ENCODE data around the gene TPK1. TPM values are rescaled to one million over a fixed set of nuclear protein-coding genes. Genes with fewer than 3 reads are reported as not detected.

Gene TPK1
- total and polyA plus RNA-seq, 2 of the 4 experiments (the other 2 are of a cell fraction), result 0.38 to 1.8 TPM

DNA sequence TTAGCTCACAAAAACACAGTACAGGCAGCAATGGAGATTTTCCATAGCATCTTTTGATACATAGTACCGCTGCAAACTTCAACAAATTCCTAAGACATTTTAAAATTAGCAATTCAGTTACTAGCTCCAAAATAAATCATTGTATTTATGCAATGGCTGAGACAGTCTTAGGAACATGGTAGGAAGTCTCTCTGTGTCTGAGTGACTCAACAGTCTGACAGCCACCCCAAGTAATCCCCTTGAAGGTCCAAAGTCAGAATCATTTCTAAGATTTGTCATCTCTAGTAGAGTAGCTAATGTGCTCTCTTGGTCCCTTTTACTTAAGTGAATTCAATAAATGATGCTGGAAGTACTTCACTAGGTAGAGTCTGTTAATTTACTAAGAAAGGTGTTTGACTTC is 338.6 kb downstream of the TPK1 start:
- Histone ChIP-seq H3K36me3 (ENCODE audit: control insufficient read depth, insufficient read depth, low read length) (no peaks in the 10 kb centered on the region), H3K56ac (ENCODE audit: extremely low read depth, insufficient read depth, low read length) (no peak overlapping the region), H3K4ac (ENCODE audit: low read depth, low read length) (no peak overlapping the region), H3K4me1 (ENCODE audit: control insufficient read depth, insufficient read depth, low read length) (no peaks in the 10 kb centered on the region), H2AFZ (replicated peaks; ENCODE audit: low read length, poor library complexity) (no peak overlapping the region), H3K9me1 (ENCODE audit: insufficient read depth, low read length) (no peaks in the 10 kb centered on the region), H3K9ac (ENCODE audit: low read depth, low read length) (no peak overlapping the region), H2AK9ac (replicated peaks; ENCODE audit: low read depth, low read length, poor library complexity) (no peak overlapping the region), H3K14ac (replicated peaks; ENCODE audit: low read depth, low read length) (no peak overlapping the region), H2BK20ac (ENCODE audit: low read depth, low read length) (no peak overlapping the region), H2BK5ac (ENCODE audit: low read depth, low read length, poor library complexity, severe bottlenecking) (no peak overlapping the region), H2BK120ac (ENCODE audit: low read depth, low read length) (no peak overlapping the region), H2AK5ac (ENCODE audit: low read depth, low read length) (no peak overlapping the region), H3K9me3 (ENCODE audit: control insufficient read depth, insufficient read depth, low read length) (no peaks in the 10 kb centered on the region; the same call in 1 of the 2 replicates), H4K8ac (ENCODE audit: low read depth in 2 of 2, low read length in 2 of 2) (no peak overlapping the region), H4K20me1 (ENCODE audit: insufficient read depth, low read length) (no peaks in the 10 kb centered on the region), H3K23ac (ENCODE audit: low read depth, low read length) (no peak overlapping the region), H3K18ac (ENCODE audit: low read depth, low read length) (no peak overlapping the region), H3K4me2 (ENCODE audit: low read depth, low read length) (no peak overlapping the region), H4K91ac (ENCODE audit: insufficient read depth, low read depth, low read length) (no peak overlapping the region), H3K27ac (ENCODE audit: insufficient read depth, low read length) (no peak overlapping the region), H3K79me1 (ENCODE audit: low read depth in 1 of 2, low read length in 2 of 2) (no peaks in the 10 kb centered on the region), H3K4me3 (ENCODE audit: insufficient read depth, low read depth, low read length) (no peak overlapping the region), H3K27me3 (ENCODE audit: control insufficient read depth, insufficient read depth, low read length) (no peaks in the 10 kb centered on the region), H4K5ac (ENCODE audit: low read depth, low read length) (no peak overlapping the region), H2BK15ac (ENCODE audit: low read depth, low read length) (no peak overlapping the region)
- TF ChIP-seq, protein P1, sequence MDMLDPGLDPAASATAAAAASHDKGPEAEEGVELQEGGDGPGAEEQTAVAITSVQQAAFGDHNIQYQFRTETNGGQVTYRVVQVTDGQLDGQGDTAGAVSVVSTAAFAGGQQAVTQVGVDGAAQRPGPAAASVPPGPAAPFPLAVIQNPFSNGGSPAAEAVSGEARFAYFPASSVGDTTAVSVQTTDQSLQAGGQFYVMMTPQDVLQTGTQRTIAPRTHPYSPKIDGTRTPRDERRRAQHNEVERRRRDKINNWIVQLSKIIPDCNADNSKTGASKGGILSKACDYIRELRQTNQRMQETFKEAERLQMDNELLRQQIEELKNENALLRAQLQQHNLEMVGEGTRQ (IDR thresholded peaks at IDR 0.05; ENCODE audit: low read depth, low read length), result no peak
- TF ChIP-seq NFE2L2 (IDR thresholded peaks at IDR 0.05; ENCODE audit: low read depth, low read length), result no peak
- TF ChIP-seq, protein P2, sequence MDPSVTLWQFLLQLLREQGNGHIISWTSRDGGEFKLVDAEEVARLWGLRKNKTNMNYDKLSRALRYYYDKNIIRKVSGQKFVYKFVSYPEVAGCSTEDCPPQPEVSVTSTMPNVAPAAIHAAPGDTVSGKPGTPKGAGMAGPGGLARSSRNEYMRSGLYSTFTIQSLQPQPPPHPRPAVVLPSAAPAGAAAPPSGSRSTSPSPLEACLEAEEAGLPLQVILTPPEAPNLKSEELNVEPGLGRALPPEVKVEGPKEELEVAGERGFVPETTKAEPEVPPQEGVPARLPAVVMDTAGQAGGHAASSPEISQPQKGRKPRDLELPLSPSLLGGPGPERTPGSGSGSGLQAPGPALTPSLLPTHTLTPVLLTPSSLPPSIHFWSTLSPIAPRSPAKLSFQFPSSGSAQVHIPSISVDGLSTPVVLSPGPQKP (IDR thresholded peaks at IDR 0.05; ENCODE audit: borderline replicate concordance, low read depth, low read length), result no peak
- no peak for TF ChIP-seq CHD1 (IDR thresholded peaks at IDR 0.05; ENCODE audit: low read depth, low read length)
- no peak for TF ChIP-seq MAZ (IDR thresholded peaks at IDR 0.05; ENCODE audit: borderline replicate concordance, low read depth, low read length)
- no peak for TF ChIP-seq FOS (IDR thresholded peaks at IDR 0.05; ENCODE audit: low read depth, low read length)
- TF ChIP-seq MAFK (IDR thresholded peaks at IDR 0.05; ENCODE audit: low read depth, low read length), result no peak
- TF ChIP-seq RAD21 (IDR thresholded peaks at IDR 0.05; ENCODE audit: low read length), result no peak
- TF ChIP-seq RCOR1 (IDR thresholded peaks at IDR 0.05; ENCODE audit: insufficient replicate concordance, low read length), result no peak
- no peak for TF ChIP-seq BHLHE40 (IDR thresholded peaks at IDR 0.05; ENCODE audit: low read depth, low read length)
- no peak for TF ChIP-seq CEBPB (IDR thresholded peaks at IDR 0.05; ENCODE audit: low read depth, low read length)
- TF ChIP-seq MXI1 (IDR thresholded peaks at IDR 0.05; ENCODE audit: borderline replicate concordance, low read depth, low read length), result no peak
- no peak for TF ChIP-seq RFX5 (IDR thresholded peaks at IDR 0.05; ENCODE audit: low read depth, low read length)
- no peak for TF ChIP-seq POLR2A (IDR thresholded peaks at IDR 0.05; ENCODE audit: low read depth, low read length)
- TF ChIP-seq, protein P3, sequence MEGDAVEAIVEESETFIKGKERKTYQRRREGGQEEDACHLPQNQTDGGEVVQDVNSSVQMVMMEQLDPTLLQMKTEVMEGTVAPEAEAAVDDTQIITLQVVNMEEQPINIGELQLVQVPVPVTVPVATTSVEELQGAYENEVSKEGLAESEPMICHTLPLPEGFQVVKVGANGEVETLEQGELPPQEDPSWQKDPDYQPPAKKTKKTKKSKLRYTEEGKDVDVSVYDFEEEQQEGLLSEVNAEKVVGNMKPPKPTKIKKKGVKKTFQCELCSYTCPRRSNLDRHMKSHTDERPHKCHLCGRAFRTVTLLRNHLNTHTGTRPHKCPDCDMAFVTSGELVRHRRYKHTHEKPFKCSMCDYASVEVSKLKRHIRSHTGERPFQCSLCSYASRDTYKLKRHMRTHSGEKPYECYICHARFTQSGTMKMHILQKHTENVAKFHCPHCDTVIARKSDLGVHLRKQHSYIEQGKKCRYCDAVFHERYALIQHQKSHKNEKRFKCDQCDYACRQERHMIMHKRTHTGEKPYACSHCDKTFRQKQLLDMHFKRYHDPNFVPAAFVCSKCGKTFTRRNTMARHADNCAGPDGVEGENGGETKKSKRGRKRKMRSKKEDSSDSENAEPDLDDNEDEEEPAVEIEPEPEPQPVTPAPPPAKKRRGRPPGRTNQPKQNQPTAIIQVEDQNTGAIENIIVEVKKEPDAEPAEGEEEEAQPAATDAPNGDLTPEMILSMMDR (conservative IDR thresholded peaks at IDR 0.05; ENCODE audit: low read depth, low read length), result no peak
- TF ChIP-seq SMC3 (IDR thresholded peaks at IDR 0.05; ENCODE audit: low read depth, low read length), result no peak
- WGBS, 2 experiments (ENCODE audit: extremely low coverage in 2 of 2, insufficient read length in 1 of 2), result no CpG with 5 or more reads among the region's 1 CpG
- ATAC-seq (ENCODE audit: low read depth) (no peak), DNase-seq (no peak)
- in situ Hi-C loops (cut with MboI; ENCODE audit: low sequenced_read_pairs) (no loop called here), intact Hi-C loops (cut with micrococcal nuclease) (no loop called here), dilution Hi-C loops (cut with HindIII; ENCODE audit: low sequenced_read_pairs, unreplicated experiment) (no loop called here)
- BruUV-seq (replicated peaks), result no TSS peak
- CTCF ChIA-PET, result interaction anchor here (0.6 kb wide), 1 partner anchor 83 kb away, joined by 3 read pairs; no protein-coding TSS in a partner anchor
- POLR2A ChIA-PET (ENCODE audit: unreplicated experiment), result no interaction called here
